Measurements from ENCODE around the gene MEF2A.

DNA sequence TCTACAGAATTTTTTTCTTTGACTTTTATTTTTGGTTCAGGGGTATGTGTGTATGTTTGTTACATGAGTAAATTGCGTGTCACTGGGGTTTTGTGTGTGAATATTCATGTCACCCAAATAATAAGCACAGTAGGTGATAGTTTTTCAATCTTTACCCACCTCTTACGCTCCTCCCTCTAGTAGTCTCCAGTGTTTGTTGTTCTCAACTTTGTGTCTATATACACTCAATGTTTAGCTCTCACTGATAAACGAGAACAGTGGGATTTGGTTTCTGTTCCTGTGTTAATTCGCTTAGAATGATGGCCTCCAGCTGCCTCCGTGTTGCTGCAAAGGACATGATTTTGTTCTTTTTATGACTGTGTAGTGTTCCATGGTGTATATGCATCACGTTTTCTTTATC, 54.4 kb downstream of the MEF2A start:
- TF ChIP-seq, protein P1, sequence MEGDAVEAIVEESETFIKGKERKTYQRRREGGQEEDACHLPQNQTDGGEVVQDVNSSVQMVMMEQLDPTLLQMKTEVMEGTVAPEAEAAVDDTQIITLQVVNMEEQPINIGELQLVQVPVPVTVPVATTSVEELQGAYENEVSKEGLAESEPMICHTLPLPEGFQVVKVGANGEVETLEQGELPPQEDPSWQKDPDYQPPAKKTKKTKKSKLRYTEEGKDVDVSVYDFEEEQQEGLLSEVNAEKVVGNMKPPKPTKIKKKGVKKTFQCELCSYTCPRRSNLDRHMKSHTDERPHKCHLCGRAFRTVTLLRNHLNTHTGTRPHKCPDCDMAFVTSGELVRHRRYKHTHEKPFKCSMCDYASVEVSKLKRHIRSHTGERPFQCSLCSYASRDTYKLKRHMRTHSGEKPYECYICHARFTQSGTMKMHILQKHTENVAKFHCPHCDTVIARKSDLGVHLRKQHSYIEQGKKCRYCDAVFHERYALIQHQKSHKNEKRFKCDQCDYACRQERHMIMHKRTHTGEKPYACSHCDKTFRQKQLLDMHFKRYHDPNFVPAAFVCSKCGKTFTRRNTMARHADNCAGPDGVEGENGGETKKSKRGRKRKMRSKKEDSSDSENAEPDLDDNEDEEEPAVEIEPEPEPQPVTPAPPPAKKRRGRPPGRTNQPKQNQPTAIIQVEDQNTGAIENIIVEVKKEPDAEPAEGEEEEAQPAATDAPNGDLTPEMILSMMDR (IDR thresholded peaks at IDR 0.05; ENCODE audit: low read length): no peak
- TF ChIP-seq EZH2 (IDR thresholded peaks at IDR 0.05; ENCODE audit: borderline replicate concordance, low read length): no peak

Data from OCI-LY1 (cell line).